ENCODE measurements around the gene CRIP2.
A peak's percentile ranks its signal among the peaks of the same experiment; 100 is the strongest.

The CRIP2 gene

GRCh38 chr14:105436891-105437722 is 37.5 kb upstream of the CRIP2 start:
- no CpG with 5 or more reads among the region's 31 CpGs for WGBS (ENCODE audit: extremely low coverage, insufficient coverage, insufficient read length)
- no peak overlapping the region for H3K4me3 ChIP-seq (ENCODE audit: low read depth, low read length)
- no peak overlapping the region for H2BK5ac ChIP-seq (ENCODE audit: low read depth, low read length, poor library complexity)

GRCh38 chr14:105437723-105438500 is 36.7 kb upstream of the CRIP2 start:
- WGBS (ENCODE audit: extremely low coverage, insufficient coverage, insufficient read length) = no CpG with 5 or more reads among the region's 18 CpGs
- Histone ChIP-seq H3K18ac (ENCODE audit: low read length) (peak overlapping the region; percentile 21), H3K4me2 (ENCODE audit: low read length) (no peak overlapping the region), H3K4me1 (ENCODE audit: control insufficient read depth in 1 of 2, insufficient read depth in 2 of 2, low read length in 2 of 2) (peaks cover 4 to 6% of the 10 kb centered on the region in 2 experiments), H4K91ac (ENCODE audit: low read depth, low read length) (no peak overlapping the region), H2BK12ac (ENCODE audit: low read length) (no peak overlapping the region), H3K9me3 (ENCODE audit: insufficient read depth, low read depth, low read length) (peaks cover 3% of the 10 kb centered on the region), H3K4ac (ENCODE audit: low read depth, low read length) (peak overlapping the region; percentile 71), H3K9ac (ENCODE audit: low read length) (no peak overlapping the region), H3K79me1 (ENCODE audit: low read length) (no peaks in the 10 kb centered on the region), H4K8ac (ENCODE audit: low read depth, low read length) (no peak overlapping the region), H2BK120ac (ENCODE audit: insufficient read depth, low read length, poor library complexity) (no peak overlapping the region), H3K27ac (ENCODE audit: low read depth, low read length) (no peak overlapping the region), H3K23ac (ENCODE audit: low read length) (no peak overlapping the region), H2AFZ (ENCODE audit: insufficient read depth, low read length, poor library complexity) (no peak overlapping the region), H3K79me2 (ENCODE audit: control insufficient read depth, insufficient read depth, low read length, poor library complexity) (peaks cover 3% of the 10 kb centered on the region), H3K36me3 (ENCODE audit: control insufficient read depth in 1 of 2, insufficient read depth in 2 of 2, low read length in 2 of 2) (peaks cover 28 to 35% of the 10 kb centered on the region in 2 experiments), H3K4me3 (ENCODE audit: low read depth, low read length) (no peak overlapping the region), H3K27me3 (ENCODE audit: insufficient read depth, low read length) (no peaks in the 10 kb centered on the region), H3K14ac (ENCODE audit: low read length) (no peak overlapping the region), H2AK5ac (ENCODE audit: low read length) (no peak overlapping the region), H2BK5ac (ENCODE audit: low read depth, low read length, poor library complexity) (no peak overlapping the region), H4K12ac (ENCODE audit: low read depth, low read length) (no peak overlapping the region)
- no peak for DNase-seq

More at GRCh38 chr14:105436891-105437722, 37.5 kb upstream of the CRIP2 start:
- Histone ChIP-seq H3K27ac (ENCODE audit: low read depth, low read length) (no peak overlapping the region), H3K36me3 (ENCODE audit: control insufficient read depth in 1 of 2, insufficient read depth in 2 of 2, low read length in 2 of 2) (peaks cover 20 to 29% of the 10 kb centered on the region in 2 experiments), H3K18ac (ENCODE audit: low read length) (no peak overlapping the region), H3K79me2 (ENCODE audit: control insufficient read depth, insufficient read depth, low read length, poor library complexity) (peaks cover 3% of the 10 kb centered on the region), H3K27me3 (ENCODE audit: insufficient read depth, low read length) (no peaks in the 10 kb centered on the region), H4K12ac (ENCODE audit: low read depth, low read length) (no peak overlapping the region), H3K4me1 (ENCODE audit: control insufficient read depth in 1 of 2, insufficient read depth in 2 of 2, low read length in 2 of 2) (peaks cover 6 to 7% of the 10 kb centered on the region in 2 experiments), H2BK12ac (ENCODE audit: low read length) (no peak overlapping the region), H3K4me2 (ENCODE audit: low read length) (no peak overlapping the region), H2AFZ (ENCODE audit: insufficient read depth, low read length, poor library complexity) (no peak overlapping the region), H3K9me3 (ENCODE audit: insufficient read depth, low read depth, low read length) (no peaks in the 10 kb centered on the region), H3K4ac (ENCODE audit: low read depth, low read length) (peak overlapping the region; percentile 71), H2BK120ac (ENCODE audit: insufficient read depth, low read length, poor library complexity) (no peak overlapping the region), H3K23ac (ENCODE audit: low read length) (no peak overlapping the region), H4K8ac (ENCODE audit: low read depth, low read length) (no peak overlapping the region), H4K91ac (ENCODE audit: low read depth, low read length) (no peak overlapping the region), H3K79me1 (ENCODE audit: low read length) (no peaks in the 10 kb centered on the region), H3K14ac (ENCODE audit: low read length) (no peak overlapping the region), H3K9ac (ENCODE audit: low read length) (no peak overlapping the region), H2AK5ac (ENCODE audit: low read length) (no peak overlapping the region)
- DNase-seq = no peak

- Histone ChIP-seq H3K27ac (ENCODE audit: low read depth, low read length) (no peak overlapping the region), H3K4ac (ENCODE audit: low read depth, low read length) (no peak overlapping the region), H3K4me3 (ENCODE audit: low read depth, low read length) (no peak overlapping the region), H3K36me3 (ENCODE audit: control insufficient read depth in 1 of 2, insufficient read depth in 2 of 2, low read length in 2 of 2) (peaks cover 30 to 39% of the 10 kb centered on the region in 2 experiments), H3K9me3 (ENCODE audit: insufficient read depth, low read depth, low read length) (peaks cover 5% of the 10 kb centered on the region), H3K23ac (ENCODE audit: low read length) (no peak overlapping the region), H3K79me1 (ENCODE audit: low read length) (no peaks in the 10 kb centered on the region), H2BK12ac (ENCODE audit: low read length) (no peak overlapping the region), H3K9ac (ENCODE audit: low read length) (no peak overlapping the region), H3K4me2 (ENCODE audit: low read length) (no peak overlapping the region), H2AK5ac (ENCODE audit: low read length) (no peak overlapping the region), H4K91ac (ENCODE audit: low read depth, low read length) (no peak overlapping the region), H3K79me2 (ENCODE audit: control insufficient read depth, insufficient read depth, low read length, poor library complexity) (peaks cover 3% of the 10 kb centered on the region), H3K4me1 (ENCODE audit: control insufficient read depth in 1 of 2, insufficient read depth in 2 of 2, low read length in 2 of 2) (no peaks in the 10 kb centered on the region), H2AFZ (ENCODE audit: insufficient read depth, low read length, poor library complexity) (no peak overlapping the region), H2BK5ac (ENCODE audit: low read depth, low read length, poor library complexity) (no peak overlapping the region), H2BK120ac (ENCODE audit: insufficient read depth, low read length, poor library complexity) (no peak overlapping the region), H3K27me3 (ENCODE audit: insufficient read depth, low read length) (no peaks in the 10 kb centered on the region), H3K14ac (ENCODE audit: low read length) (no peak overlapping the region), H3K18ac (ENCODE audit: low read length) (no peak overlapping the region), H4K12ac (ENCODE audit: low read depth, low read length) (no peak overlapping the region), H4K8ac (ENCODE audit: low read depth, low read length) (no peak overlapping the region)
- no CpG with 5 or more reads among the region's 11 CpGs for WGBS (ENCODE audit: extremely low coverage, insufficient coverage, insufficient read length)
- DNase-seq = no peak
These were observed 35.4 kb upstream of the CRIP2 start for GRCh38 chr14:105439179-105439578.

GRCh38 chr14:105439710-105440553 is 34.7 kb upstream of the CRIP2 start:
- H3K9ac ChIP-seq (ENCODE audit: low read length) = no peak overlapping the region
- peaks cover 30 to 39% of the 10 kb centered on the region in 2 experiments for H3K36me3 ChIP-seq (ENCODE audit: control insufficient read depth in 1 of 2, insufficient read depth in 2 of 2, low read length in 2 of 2)
- H2AFZ ChIP-seq (ENCODE audit: insufficient read depth, low read length, poor library complexity) = no peak overlapping the region
- H3K4ac ChIP-seq (ENCODE audit: low read depth, low read length) = no peak overlapping the region
- no peak overlapping the region for H2AK5ac ChIP-seq (ENCODE audit: low read length)
- H2BK12ac ChIP-seq (ENCODE audit: low read length) = no peak overlapping the region
- peaks cover 3% of the 10 kb centered on the region for H3K79me2 ChIP-seq (ENCODE audit: control insufficient read depth, insufficient read depth, low read length, poor library complexity)
- no peak overlapping the region for H3K27ac ChIP-seq (ENCODE audit: low read depth, low read length)
- no CpG with 5 or more reads among the region's 33 CpGs for WGBS (ENCODE audit: extremely low coverage, insufficient coverage, insufficient read length)
- H3K9me3 ChIP-seq (ENCODE audit: insufficient read depth, low read depth, low read length) = peaks cover 5% of the 10 kb centered on the region
- H4K91ac ChIP-seq (ENCODE audit: low read depth, low read length) = no peak overlapping the region
- no peaks in the 10 kb centered on the region for H3K4me1 ChIP-seq (ENCODE audit: control insufficient read depth in 1 of 2, insufficient read depth in 2 of 2, low read length in 2 of 2)
- no peak overlapping the region for H2BK5ac ChIP-seq (ENCODE audit: low read depth, low read length, poor library complexity)
- H4K12ac ChIP-seq (ENCODE audit: low read depth, low read length) = no peak overlapping the region
- H3K4me2 ChIP-seq (ENCODE audit: low read length) = no peak overlapping the region
- no peak overlapping the region for H3K23ac ChIP-seq (ENCODE audit: low read length)
- no peaks in the 10 kb centered on the region for H3K27me3 ChIP-seq (ENCODE audit: insufficient read depth, low read length)
- H3K14ac ChIP-seq (ENCODE audit: low read length) = no peak overlapping the region
- no peak overlapping the region for H2BK120ac ChIP-seq (ENCODE audit: insufficient read depth, low read length, poor library complexity)
- H3K18ac ChIP-seq (ENCODE audit: low read length) = no peak overlapping the region
- no peak overlapping the region for H3K4me3 ChIP-seq (ENCODE audit: low read depth, low read length)
- no peak for DNase-seq
- no peak overlapping the region for H4K8ac ChIP-seq (ENCODE audit: low read depth, low read length)
- no peaks in the 10 kb centered on the region for H3K79me1 ChIP-seq (ENCODE audit: low read length)
